ENCODE measurements around the gene NTSR1.

NTSR1 gene

GRCh38 chr20:62702895-62703852 lies 5.5 kb upstream of the NTSR1 start:
- Histone ChIP-seq H3K36me3 (ENCODE audit: control insufficient read depth in 4 of 4, insufficient read depth in 4 of 4, low read length in 3 of 4) (no peaks in the 10 kb centered on the region), H3K27ac (ENCODE audit: insufficient read depth in 1 of 2, low read depth in 1 of 2, low read length in 2 of 2, poor library complexity in 1 of 2, severe bottlenecking in 2 of 2) (no peak overlapping the region), H3K9me3 (ENCODE audit: control extremely low read depth in 1 of 5, control insufficient read depth in 4 of 5, insufficient read depth in 2 of 5, low read depth in 1 of 5, low read length in 4 of 5) (no peaks in the 10 kb centered on the region), H3K4me3 (ENCODE audit: control insufficient read depth in 1 of 7, extremely low read depth in 1 of 7, insufficient read depth in 4 of 7, low read depth in 2 of 7, low read length in 6 of 7) (no peak overlapping the region), H3K4me1 (ENCODE audit: control extremely low read depth in 1 of 4, control insufficient read depth in 4 of 4, insufficient read depth in 4 of 4, low read length in 3 of 4) (peaks cover 0 to 17% (median 11%) of the 10 kb centered on the region in 4 experiments), H3K27me3 (replicated peaks in 2 of 5; ENCODE audit: control insufficient read depth in 4 of 5, insufficient read depth in 5 of 5, low read length in 4 of 5) (peaks cover 0 to 22% (median 6%) of the 10 kb centered on the region in 5 experiments)
- 80% methylated on average over 22 of the region's 25 CpGs for WGBS (ENCODE audit: insufficient coverage)
- peak; percentile 54 to 90 (median 89) for DNase-seq
- ChIA-PET POLR2A (no interaction called here), CTCF (interaction anchor here (0.6 to 1.3 kb wide), 4 partner anchors 27 to 209 kb away, joined by 3 to 5 read pairs (median 3); no protein-coding TSS in a partner anchor)

GRCh38 chr20:62703853-62704228 lies 4.8 kb upstream of the NTSR1 start:
- Histone ChIP-seq H3K27ac (ENCODE audit: insufficient read depth in 1 of 2, low read depth in 1 of 2, low read length in 2 of 2, poor library complexity in 1 of 2, severe bottlenecking in 2 of 2) (no peak overlapping the region), H3K4me1 (ENCODE audit: control extremely low read depth in 1 of 4, control insufficient read depth in 4 of 4, insufficient read depth in 4 of 4, low read length in 3 of 4) (peaks cover 0 to 24% (median 17%) of the 10 kb centered on the region in 4 experiments), H3K36me3 (ENCODE audit: control insufficient read depth in 4 of 4, insufficient read depth in 4 of 4, low read length in 3 of 4) (no peaks in the 10 kb centered on the region), H3K27me3 (replicated peaks in 2 of 5; ENCODE audit: control insufficient read depth in 4 of 5, insufficient read depth in 5 of 5, low read length in 4 of 5) (peaks cover 0 to 29% (median 7%) of the 10 kb centered on the region in 5 experiments), H3K4me3 (ENCODE audit: control insufficient read depth in 1 of 7, extremely low read depth in 1 of 7, insufficient read depth in 4 of 7, low read depth in 2 of 7, low read length in 6 of 7) (no peak overlapping the region), H3K9me3 (ENCODE audit: control extremely low read depth in 1 of 5, control insufficient read depth in 4 of 5, insufficient read depth in 2 of 5, low read depth in 1 of 5, low read length in 4 of 5) (no peaks in the 10 kb centered on the region)
- ChIA-PET POLR2A (no interaction called here), CTCF (interaction anchor here (0.6 to 1.3 kb wide), 4 partner anchors 26 to 209 kb away, joined by 3 to 5 read pairs (median 3); no protein-coding TSS in a partner anchor)
- no peak for DNase-seq
- WGBS (ENCODE audit: insufficient coverage): 94% methylated on average over 5 of the region's 5 CpGs

- H3K36me3 ChIP-seq (ENCODE audit: control insufficient read depth in 4 of 4, insufficient read depth in 4 of 4, low read length in 3 of 4): no peaks in the 10 kb centered on the region
- H3K4me3 ChIP-seq (ENCODE audit: control insufficient read depth in 1 of 7, extremely low read depth in 1 of 7, insufficient read depth in 4 of 7, low read depth in 2 of 7, low read length in 6 of 7): no peak overlapping the region
- ChIA-PET POLR2A (no interaction called here), CTCF (interaction anchor here (0.9 to 1.3 kb wide), 3 partner anchors 26 to 101 kb away, joined by 3 to 5 read pairs (median 3); no protein-coding TSS in a partner anchor)
- peak in 1 of 3 donors; percentile 16 for DNase-seq
- H3K27me3 ChIP-seq (replicated peaks in 2 of 5; ENCODE audit: control insufficient read depth in 4 of 5, insufficient read depth in 5 of 5, low read length in 4 of 5): peaks cover 0 to 35% (median 8%) of the 10 kb centered on the region in 5 experiments
- no peaks in the 10 kb centered on the region for H3K9me3 ChIP-seq (ENCODE audit: control extremely low read depth in 1 of 5, control insufficient read depth in 4 of 5, insufficient read depth in 2 of 5, low read depth in 1 of 5, low read length in 4 of 5)
- WGBS (ENCODE audit: insufficient coverage): 55% methylated on average over 21 of the region's 21 CpGs
- no peak overlapping the region for H3K27ac ChIP-seq (ENCODE audit: insufficient read depth in 1 of 2, low read depth in 1 of 2, low read length in 2 of 2, poor library complexity in 1 of 2, severe bottlenecking in 2 of 2)
- peaks cover 0 to 30% (median 19%) of the 10 kb centered on the region in 4 experiments for H3K4me1 ChIP-seq (ENCODE audit: control extremely low read depth in 1 of 4, control insufficient read depth in 4 of 4, insufficient read depth in 4 of 4, low read length in 3 of 4)
Measured at GRCh38 chr20:62704341-62704948, 4.2 kb upstream of the NTSR1 start.

- POLR2A ChIA-PET: no interaction called here
- H3K36me3 ChIP-seq (ENCODE audit: control insufficient read depth in 4 of 4, insufficient read depth in 4 of 4, low read length in 3 of 4): no peaks in the 10 kb centered on the region
- peaks cover 0 to 31% (median 19%) of the 10 kb centered on the region in 4 experiments for H3K4me1 ChIP-seq (ENCODE audit: control extremely low read depth in 1 of 4, control insufficient read depth in 4 of 4, insufficient read depth in 4 of 4, low read length in 3 of 4)
- CTCF ChIA-PET: interaction anchor here (1.1 to 1.6 kb wide), 3 partner anchors 17 to 85 kb away, joined by 3 to 4 read pairs (median 3); no protein-coding TSS in a partner anchor
- H3K9me3 ChIP-seq (ENCODE audit: control extremely low read depth in 1 of 5, control insufficient read depth in 4 of 5, insufficient read depth in 2 of 5, low read depth in 1 of 5, low read length in 4 of 5): no peaks in the 10 kb centered on the region
- WGBS (ENCODE audit: insufficient coverage): 96% methylated on average over 15 of the region's 16 CpGs
- H3K27ac ChIP-seq (ENCODE audit: insufficient read depth in 1 of 2, low read depth in 1 of 2, low read length in 2 of 2, poor library complexity in 1 of 2, severe bottlenecking in 2 of 2): no peak overlapping the region
- no peak for DNase-seq
- H3K27me3 ChIP-seq (replicated peaks in 2 of 5; ENCODE audit: control insufficient read depth in 4 of 5, insufficient read depth in 5 of 5, low read length in 4 of 5): peaks cover 0 to 46% (median 11%) of the 10 kb centered on the region in 5 experiments
- no peak overlapping the region for H3K4me3 ChIP-seq (ENCODE audit: control insufficient read depth in 1 of 7, extremely low read depth in 1 of 7, insufficient read depth in 4 of 7, low read depth in 2 of 7, low read length in 6 of 7)
Measured at GRCh38 chr20:62705627-62706026, 3.0 kb upstream of the NTSR1 start.

GRCh38 chr20:62706344-62706743 lies 2.3 kb upstream of the NTSR1 start:
- ChIA-PET CTCF (interaction anchor here (1.1 to 2.6 kb wide), 5 partner anchors 13 to 85 kb away, joined by 3 to 6 read pairs (median 4); no protein-coding TSS in a partner anchor), POLR2A (no interaction called here)
- peaks cover 0 to 38% (median 19%) of the 10 kb centered on the region in 4 experiments for H3K4me1 ChIP-seq (ENCODE audit: control extremely low read depth in 1 of 4, control insufficient read depth in 4 of 4, insufficient read depth in 4 of 4, low read length in 3 of 4)
- H3K27me3 ChIP-seq (replicated peaks in 2 of 5; ENCODE audit: control insufficient read depth in 4 of 5, insufficient read depth in 5 of 5, low read length in 4 of 5): peaks cover 0 to 52% (median 15%) of the 10 kb centered on the region in 5 experiments
- DNase-seq: no peak
- no peak overlapping the region for H3K4me3 ChIP-seq (ENCODE audit: control insufficient read depth in 1 of 7, extremely low read depth in 1 of 7, insufficient read depth in 4 of 7, low read depth in 2 of 7, low read length in 6 of 7)
- no peaks in the 10 kb centered on the region for H3K36me3 ChIP-seq (ENCODE audit: control insufficient read depth in 4 of 4, insufficient read depth in 4 of 4, low read length in 3 of 4)
- no peak overlapping the region for H3K27ac ChIP-seq (ENCODE audit: insufficient read depth in 1 of 2, low read depth in 1 of 2, low read length in 2 of 2, poor library complexity in 1 of 2, severe bottlenecking in 2 of 2)
- whole genome bisulfite sequencing (ENCODE audit: insufficient coverage): 85% methylated on average over 11 of the region's 12 CpGs
- no peaks in the 10 kb centered on the region for H3K9me3 ChIP-seq (ENCODE audit: control extremely low read depth in 1 of 5, control insufficient read depth in 4 of 5, insufficient read depth in 2 of 5, low read depth in 1 of 5, low read length in 4 of 5)

- CTCF ChIA-PET: interaction anchor here (1.1 to 2.6 kb wide), 6 partner anchors 12 to 84 kb away, joined by 3 to 6 read pairs (median 4); no protein-coding TSS in a partner anchor
- 80% methylated on average over 12 of the region's 12 CpGs for WGBS (ENCODE audit: insufficient coverage)
- H3K27me3 ChIP-seq (replicated peaks in 2 of 5; ENCODE audit: control insufficient read depth in 4 of 5, insufficient read depth in 5 of 5, low read length in 4 of 5): peaks cover 0 to 57% (median 15%) of the 10 kb centered on the region in 5 experiments
Measured at GRCh38 chr20:62706857-62707256, 1.8 kb upstream of the NTSR1 start.

More at GRCh38 chr20:62706857-62707256, 1.8 kb upstream of the NTSR1 start:
- POLR2A ChIA-PET: no interaction called here
- H3K9me3 ChIP-seq (ENCODE audit: control extremely low read depth in 1 of 5, control insufficient read depth in 4 of 5, insufficient read depth in 2 of 5, low read depth in 1 of 5, low read length in 4 of 5): no peaks in the 10 kb centered on the region
- DNase-seq: no peak
- no peak overlapping the region for H3K27ac ChIP-seq (ENCODE audit: insufficient read depth in 1 of 2, low read depth in 1 of 2, low read length in 2 of 2, poor library complexity in 1 of 2, severe bottlenecking in 2 of 2)
- H3K36me3 ChIP-seq (ENCODE audit: control insufficient read depth in 4 of 4, insufficient read depth in 4 of 4, low read length in 3 of 4): no peaks in the 10 kb centered on the region
- peaks cover 0 to 38% (median 19%) of the 10 kb centered on the region in 4 experiments for H3K4me1 ChIP-seq (ENCODE audit: control extremely low read depth in 1 of 4, control insufficient read depth in 4 of 4, insufficient read depth in 4 of 4, low read length in 3 of 4)
- no peak overlapping the region for H3K4me3 ChIP-seq (ENCODE audit: control insufficient read depth in 1 of 7, extremely low read depth in 1 of 7, insufficient read depth in 4 of 7, low read depth in 2 of 7, low read length in 6 of 7)

All from common myeloid progenitor, CD34-positive (primary cell).